GM12892 (cell line): ENCODE measurements around the gene MRPL14.

Experiments used
- POLR2A ChIP-seq: IDR thresholded peaks from 2 replicates; pipeline ENCODE4 v1.6.1; 2011; ENCODE audit warnings: low read depth, low read length, control low read depth
- POLR2AphosphoS5 ChIP-seq: IDR thresholded peaks from 2 replicates; pipeline ENCODE4 v1.6.1; 2011; ENCODE audit warnings: low read depth, low read length, control low read depth
- TAF1 ChIP-seq: IDR thresholded peaks from 2 replicates; pipeline ENCODE4 v1.6.1; 2011; ENCODE audit warnings: low read depth, mild to moderate bottlenecking, control low read depth, low read length, borderline replicate concordance

GRCh38 chr6:44077214-44077946, 49.9 kb downstream of the MRPL14 start:
- TF ChIP-seq POLR2AphosphoS5 (no peak), POLR2A (no peak), TAF1 (no peak)
